CD14-positive monocyte (primary cell): ENCODE results near the gene CHAT. TPM values are rescaled to one million over a fixed set of nuclear protein-coding genes. Genes with fewer than 3 reads are reported as not detected.

Experiments
- DNase-seq, 3 donors: peaks; one replicate each; pipeline ENCODE4 v3.0.0-alpha.2; 2011 to 2022
- H2AFZ ChIP-seq: 2 replicates; pipeline ENCODE4 v1.6.0; 2012; ENCODE audit warnings: mild to moderate bottlenecking, low read depth, low read length, inconsistent platforms; ENCODE audit not compliant: insufficient read depth, poor library complexity, severe bottlenecking
- H3K27ac ChIP-seq, 2 donors: 1 replicate in 1 of 2; 2 replicates in 1 of 2; pipeline ENCODE4 v1.5.1; 2012 to 2013; ENCODE audit warnings: low read length in 2 of 2, control low read depth in 1 of 2, inconsistent platforms in 1 of 2, low read depth in 1 of 2, mild to moderate bottlenecking in 1 of 2
- H3K27me3 ChIP-seq, 2 donors: one replicate each; pipeline versions ENCODE4 v1.6.0 to v1.6.1; 2011 to 2013; ENCODE audit warnings: low read length in 2 of 2; ENCODE audit not compliant: control insufficient read depth in 2 of 2, insufficient read depth in 2 of 2
- H3K36me3 ChIP-seq, 2 donors: replicated peaks in 1 of 2; 1 replicate in 1 of 2; 2 replicates in 1 of 2; pipeline versions ENCODE4 v1.5.1 to v1.6.1; 2012 to 2013; ENCODE audit warnings: low read length in 2 of 2, control low read depth in 1 of 2, inconsistent platforms in 1 of 2, mild to moderate bottlenecking in 1 of 2; ENCODE audit not compliant: insufficient read depth in 2 of 2, control insufficient read depth in 1 of 2
- H3K4me1 ChIP-seq, 2 donors: 1 replicate in 1 of 2; 2 replicates in 1 of 2; pipeline versions ENCODE4 v1.5.1 to v1.6.1; 2012 to 2013; ENCODE audit warnings: low read length in 2 of 2, control low read depth in 1 of 2, inconsistent platforms in 1 of 2, mild to moderate bottlenecking in 1 of 2, moderate library complexity in 1 of 2; ENCODE audit not compliant: insufficient read depth in 2 of 2, control insufficient read depth in 1 of 2
- H3K4me2 ChIP-seq: replicated peaks from 2 replicates; pipeline ENCODE3; 2012; ENCODE audit warnings: low read length, moderate library complexity, mild to moderate bottlenecking; ENCODE audit not compliant: poor library complexity, severe bottlenecking; ENCODE audit errors: extremely low read depth
- H3K4me3 ChIP-seq, 3 experiments: fragments of 200-600 bp in 1 of 3; sonication (generic) in 1 of 3; replicated peaks in 1 of 3; 1 replicate in 2 of 3; 2 replicates in 1 of 3; pipeline ENCODE4 v1.5.1; 2011 to 2013; ENCODE audit warnings: low read length in 3 of 3, mild to moderate bottlenecking in 3 of 3, control low read depth in 2 of 3, low read depth in 2 of 3, inconsistent platforms in 1 of 3, moderate library complexity in 1 of 3
- H3K79me2 ChIP-seq: 2 replicates; pipeline ENCODE4 v1.6.0; 2012; ENCODE audit warnings: mild to moderate bottlenecking, control low read depth, inconsistent platforms, low read length, moderate library complexity; ENCODE audit not compliant: insufficient read depth
- H3K9ac ChIP-seq: 2 replicates; pipeline ENCODE4 v1.6.0; 2017; ENCODE audit warnings: low read length, mild to moderate bottlenecking; ENCODE audit not compliant: insufficient read depth, poor library complexity, severe bottlenecking
- H3K9me3 ChIP-seq, 2 donors: replicated peaks in 1 of 2; 1 replicate in 1 of 2; 2 replicates in 1 of 2; pipeline versions ENCODE4 v1.5.1 to v1.6.1; 2012 to 2013; ENCODE audit warnings: low read length in 2 of 2, control low read depth in 1 of 2; ENCODE audit not compliant: control insufficient read depth in 1 of 2, insufficient read depth in 1 of 2
- H4K20me1 ChIP-seq: 2 replicates; pipeline ENCODE4 v1.6.0; 2012; ENCODE audit warnings: mild to moderate bottlenecking, low read length, control low read depth, moderate library complexity; ENCODE audit not compliant: insufficient read depth
- H3K27ac Mint-ChIP-seq, 7 donors: one replicate each; pipeline ENCODE4 v1.8.0; 2020; ENCODE audit warnings: mild to moderate bottlenecking in 7 of 7, mixed read lengths in 7 of 7, moderate library complexity in 6 of 7, inconsistent platforms in 2 of 7
- H3K27me3 Mint-ChIP-seq, 3 donors: one replicate each; pipeline ENCODE4 v1.8.0; 2021 to 2022; ENCODE audit warnings: low read depth in 3 of 3, mild to moderate bottlenecking in 3 of 3, mixed read lengths in 3 of 3, moderate library complexity in 3 of 3, inconsistent platforms in 1 of 3
- H3K36me3 Mint-ChIP-seq, 2 donors: one replicate each; pipeline ENCODE4 v1.8.0; 2020; ENCODE audit warnings: mixed read lengths in 2 of 2, inconsistent platforms in 1 of 2, mild to moderate bottlenecking in 1 of 2
- H3K4me1 Mint-ChIP-seq: one replicate; pipeline ENCODE4 v1.8.0; 2020; ENCODE audit warnings: mild to moderate bottlenecking, mixed read lengths
- H3K4me3 Mint-ChIP-seq, 2 donors: one replicate each; pipeline ENCODE4 v1.8.0; 2020; ENCODE audit warnings: mild to moderate bottlenecking in 2 of 2, mixed read lengths in 2 of 2, moderate library complexity in 1 of 2
- H3K9me3 Mint-ChIP-seq, 7 donors: one replicate each; pipeline ENCODE4 v1.8.0; 2020 to 2022; ENCODE audit warnings: mixed read lengths in 7 of 7, mild to moderate bottlenecking in 6 of 7, moderate library complexity in 6 of 7, inconsistent platforms in 2 of 7
- WGBS: methylation state at CpG from one replicate; pipeline ENCODE4 v1.1.5; 2013; ENCODE audit warnings: missing lambda C conversion rate; ENCODE audit not compliant: insufficient coverage; 5-methylcytosine and 5-hydroxymethylcytosine counted together
- intact Hi-C, 2 donors: fragments of 100-400 bp; cut with micrococcal nuclease; formaldehyde crosslinking; loops; one replicate each; pipeline versions ENCODE4 v1.15.0 to v1.15.1; 2023
- polyA plus RNA-seq, 3 donors: library from polyadenylated mRNA; depleted of rRNA in 1 of 3; unstranded in 2 of 3; stranded (reverse) in 1 of 3; fragments of 300-500 nt in 2 of 3; fragments of >200 nt in 1 of 3; fragmentation: Illumina TruSeq in 2 of 3; gene quantifications; 1 replicate in 2 of 3; 2 replicates in 1 of 3; pipeline ENCODE4 v1.2.3, GENCODE V29; 2012 to 2021
- TF ChIP-seq, protein P1 (sequence below): fragments of 200-600 bp; IDR thresholded peaks from one replicate; pipeline ENCODE4 v1.8.0; 2022; ENCODE audit warnings: antibody characterized with exemption, mild to moderate bottlenecking

CHAT gene
- polyA plus RNA-seq, 3 donors: not detected

GRCh38 chr10:49567810-49568209 lies 46.0 kb upstream of the CHAT start:
- Histone ChIP-seq H3K9me3 (peaks cover 5 to 6% of the 10 kb centered on the region in 2 donors), H3K36me3 (no peaks in the 10 kb centered on the region), H2AFZ (no peak overlapping the region), H3K9ac (no peak overlapping the region), H3K79me2 (no peaks in the 10 kb centered on the region), H3K4me1 (no peaks in the 10 kb centered on the region), H3K4me2 (no peak overlapping the region), H3K27ac (no peak overlapping the region), H3K4me3 (no peak overlapping the region), H4K20me1 (no peaks in the 10 kb centered on the region), H3K27me3 (no peaks in the 10 kb centered on the region)
- Mint-ChIP-seq H3K27ac (no peak overlapping the region), H3K27me3 (peaks cover 9 to 16% (median 10%) of the 10 kb centered on the region in 3 donors), H3K9me3 (peaks cover 4 to 20% (median 12%) of the 10 kb centered on the region in 7 donors), H3K4me3 (no peak overlapping the region), H3K36me3 (no peaks in the 10 kb centered on the region), H3K4me1 (no peaks in the 10 kb centered on the region)
- intact Hi-C loops: no loop called here
- TF ChIP-seq, protein P1, sequence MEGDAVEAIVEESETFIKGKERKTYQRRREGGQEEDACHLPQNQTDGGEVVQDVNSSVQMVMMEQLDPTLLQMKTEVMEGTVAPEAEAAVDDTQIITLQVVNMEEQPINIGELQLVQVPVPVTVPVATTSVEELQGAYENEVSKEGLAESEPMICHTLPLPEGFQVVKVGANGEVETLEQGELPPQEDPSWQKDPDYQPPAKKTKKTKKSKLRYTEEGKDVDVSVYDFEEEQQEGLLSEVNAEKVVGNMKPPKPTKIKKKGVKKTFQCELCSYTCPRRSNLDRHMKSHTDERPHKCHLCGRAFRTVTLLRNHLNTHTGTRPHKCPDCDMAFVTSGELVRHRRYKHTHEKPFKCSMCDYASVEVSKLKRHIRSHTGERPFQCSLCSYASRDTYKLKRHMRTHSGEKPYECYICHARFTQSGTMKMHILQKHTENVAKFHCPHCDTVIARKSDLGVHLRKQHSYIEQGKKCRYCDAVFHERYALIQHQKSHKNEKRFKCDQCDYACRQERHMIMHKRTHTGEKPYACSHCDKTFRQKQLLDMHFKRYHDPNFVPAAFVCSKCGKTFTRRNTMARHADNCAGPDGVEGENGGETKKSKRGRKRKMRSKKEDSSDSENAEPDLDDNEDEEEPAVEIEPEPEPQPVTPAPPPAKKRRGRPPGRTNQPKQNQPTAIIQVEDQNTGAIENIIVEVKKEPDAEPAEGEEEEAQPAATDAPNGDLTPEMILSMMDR: no peak
- no CpG with 5 or more reads among the region's 1 CpG for WGBS
- DNase-seq: no peak

DNA sequence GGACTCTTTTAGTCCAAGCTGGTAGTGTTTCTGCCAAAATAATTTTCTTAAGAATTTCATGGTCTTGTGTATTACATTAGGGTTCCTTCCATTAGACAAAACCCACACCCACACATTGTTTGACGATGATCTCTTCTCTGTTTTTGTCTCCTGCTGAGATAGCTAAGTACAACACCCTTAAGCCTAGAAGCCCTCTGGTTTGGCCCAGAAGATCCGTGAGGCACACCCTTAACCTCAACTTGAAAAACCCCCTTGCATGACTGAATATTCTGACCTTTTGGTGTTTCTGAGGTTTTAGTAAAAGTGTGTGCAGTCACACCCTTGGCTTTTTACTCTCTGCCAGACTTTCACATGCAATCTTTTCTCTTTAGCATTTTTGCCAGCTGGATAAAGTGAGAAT lies 45.6 kb upstream of the CHAT start:
- TF ChIP-seq, protein P1: no peak
- H3K9me3 ChIP-seq: peaks cover 5 to 6% of the 10 kb centered on the region in 2 donors
- WGBS: no CpG with 5 or more reads among the region's 2 CpGs
- intact Hi-C loops: no loop called here
- no peaks in the 10 kb centered on the region for H3K27me3 ChIP-seq
- H3K4me2 ChIP-seq: no peak overlapping the region
- no peak overlapping the region for H2AFZ ChIP-seq
- Mint-ChIP-seq H3K27ac (no peak overlapping the region), H3K4me3 (no peak overlapping the region), H3K9me3 (peaks cover 4 to 20% (median 12%) of the 10 kb centered on the region in 7 donors), H3K27me3 (peaks cover 7 to 16% (median 10%) of the 10 kb centered on the region in 3 donors), H3K4me1 (no peaks in the 10 kb centered on the region), H3K36me3 (no peaks in the 10 kb centered on the region)
- no peaks in the 10 kb centered on the region for H3K4me1 ChIP-seq
- no peak overlapping the region for H3K4me3 ChIP-seq
- no peaks in the 10 kb centered on the region for H4K20me1 ChIP-seq
- H3K36me3 ChIP-seq: no peaks in the 10 kb centered on the region
- H3K9ac ChIP-seq: no peak overlapping the region
- H3K27ac ChIP-seq: no peak overlapping the region
- no peak for DNase-seq
- H3K79me2 ChIP-seq: no peaks in the 10 kb centered on the region
